MM.1S (cell line): ENCODE data around the gene VWC2.

Experiments
- DNase-seq: peaks from one replicate; pipeline ENCODE4 v3.0.0-alpha.2; 2015
- H2AFZ ChIP-seq: fragments of 300-600 bp; sonication (generic); 2 replicates; pipeline ENCODE4 v1.6.0; 2016; ENCODE audit warnings: antibody characterized with exemption, low read length
- H3F3A ChIP-seq: fragments of 300-600 bp; sonication (generic); 2 replicates; pipeline ENCODE4 v1.6.1; 2016; ENCODE audit warnings: mild to moderate bottlenecking, antibody characterized with exemption, low read length, moderate library complexity, mixed read lengths; ENCODE audit not compliant: insufficient read depth
- H3K27ac ChIP-seq: fragments of 300-600 bp; sonication (generic); 2 replicates; pipeline ENCODE4 v1.5.1; 2016; ENCODE audit warnings: mild to moderate bottlenecking, low read length
- H3K27me3 ChIP-seq: fragments of 300-600 bp; sonication (generic); replicated peaks from 2 replicates; pipeline ENCODE4 v1.6.0; 2016; ENCODE audit warnings: low read length; ENCODE audit not compliant: insufficient read depth
- H3K36me3 ChIP-seq: fragments of 300-600 bp; sonication (generic); replicated peaks from 2 replicates; pipeline ENCODE4 v1.6.1; 2016; ENCODE audit warnings: mild to moderate bottlenecking, low read length, mixed read lengths; ENCODE audit not compliant: insufficient read depth
- H3K4me1 ChIP-seq: fragments of 300-600 bp; sonication (generic); 2 replicates; pipeline ENCODE4 v1.6.1; 2016; ENCODE audit warnings: low read length, mixed read lengths
- H3K4me2 ChIP-seq: fragments of 300-600 bp; sonication (generic); 2 replicates; pipeline ENCODE4 v1.6.0; 2016; ENCODE audit warnings: low read depth, low read length
- H3K4me3 ChIP-seq: fragments of 300-600 bp; sonication (generic); 2 replicates; pipeline ENCODE4 v1.5.1; 2016; ENCODE audit warnings: low read length, mixed read lengths
- H3K79me2 ChIP-seq: fragments of 300-600 bp; sonication (generic); 2 replicates; pipeline ENCODE4 v1.6.1; 2016; ENCODE audit warnings: mixed run types, low read length, mixed read lengths
- H3K9ac ChIP-seq: fragments of 300-600 bp; sonication (generic); 2 replicates; pipeline ENCODE4 v1.6.1; 2016; ENCODE audit warnings: low read length, mixed read lengths
- H3K9me2 ChIP-seq: fragments of 300-600 bp; sonication (generic); replicated peaks from 2 replicates; pipeline ENCODE4 v1.6.1; 2016; ENCODE audit warnings: mild to moderate bottlenecking, low read length, mixed read lengths; ENCODE audit not compliant: insufficient read depth
- H3K9me3 ChIP-seq: fragments of 300-600 bp; sonication (generic); replicated peaks from 2 replicates; pipeline ENCODE4 v1.6.1; 2016; ENCODE audit warnings: mild to moderate bottlenecking, low read length, mixed read lengths; ENCODE audit not compliant: insufficient read depth
- H4K20me1 ChIP-seq: fragments of 300-600 bp; sonication (generic); 2 replicates; pipeline ENCODE4 v1.6.1; 2016; ENCODE audit warnings: mild to moderate bottlenecking, low read length, moderate library complexity, mixed read lengths; ENCODE audit not compliant: insufficient read depth
- CTCF ChIP-seq: fragments of 300-600 bp; sonication (generic); IDR thresholded peaks from 2 replicates; pipeline ENCODE4 v1.5.1; 2016; ENCODE audit warnings: antibody characterized with exemption, low read length, mixed read lengths
- EZH2 ChIP-seq: fragments of 300-600 bp; sonication (generic); optimal IDR thresholded peaks from 2 replicates; pipeline ENCODE3; 2017; ENCODE audit warnings: low read depth, mild to moderate bottlenecking, antibody characterized with exemption, low read length, mixed read lengths
- EZH2phosphoT487 ChIP-seq: fragments of 300-600 bp; sonication (generic); IDR thresholded peaks from 2 replicates; pipeline ENCODE4 v1.6.1; 2018; ENCODE audit warnings: antibody characterized with exemption, low read length

Gene VWC2

GRCh38 chr7:49767719-49768118 is 5.7 kb upstream of the VWC2 start:
- Histone ChIP-seq H2AFZ (no peak overlapping the region; the same call in 1 of the 2 replicates), H3F3A (0 out of 2 replicates have a peak, but pooled peaks cover 4% of the 10 kb centered on the region), H3K79me2 (no peaks in the 10 kb centered on the region), H3K4me3 (no peak overlapping the region), H3K9me2 (no peaks in the 10 kb centered on the region), H3K4me1 (peaks cover 28% of the 10 kb centered on the region), H3K9ac (no peak overlapping the region), H3K36me3 (no peaks in the 10 kb centered on the region), H3K4me2 (peak overlapping the region; percentile 30), H3K27ac (peak overlapping the region; percentile 50; the same call in 1 of the 2 replicates), H4K20me1 (no peaks in the 10 kb centered on the region), H3K27me3 (no peaks in the 10 kb centered on the region), H3K9me3 (no peaks in the 10 kb centered on the region)
- DNase-seq, result peak; percentile 7
- TF ChIP-seq EZH2 (no peak), EZH2phosphoT487 (no peak), CTCF (no peak)

- H3K9me3 ChIP-seq, result no peaks in the 10 kb centered on the region
- H4K20me1 ChIP-seq, result no peaks in the 10 kb centered on the region
- H3K36me3 ChIP-seq, result no peaks in the 10 kb centered on the region
- peaks cover 28% of the 10 kb centered on the region for H3K4me1 ChIP-seq
- no peak overlapping the region for H3K9ac ChIP-seq
- DNase-seq, result no peak
- H3K27me3 ChIP-seq, result no peaks in the 10 kb centered on the region
- no peaks in the 10 kb centered on the region for H3K79me2 ChIP-seq
- H3K27ac ChIP-seq, result no peak overlapping the region
- H2AFZ ChIP-seq, result no peak overlapping the region
- no peak for TF ChIP-seq EZH2
- TF ChIP-seq CTCF, result no peak
- TF ChIP-seq EZH2phosphoT487, result no peak
- H3F3A ChIP-seq, result 0 out of 2 replicates have a peak, but pooled peaks cover 4% of the 10 kb centered on the region
- H3K9me2 ChIP-seq, result no peaks in the 10 kb centered on the region
- no peak overlapping the region for H3K4me3 ChIP-seq
- H3K4me2 ChIP-seq, result no peak overlapping the region
These were observed 5.2 kb upstream of the VWC2 start for GRCh38 chr7:49768254-49768653.

- Histone ChIP-seq H3K9me2 (no peaks in the 10 kb centered on the region), H3K4me3 (no peak overlapping the region), H3K36me3 (no peaks in the 10 kb centered on the region), H3K9me3 (no peaks in the 10 kb centered on the region), H2AFZ (no peak overlapping the region), H3K79me2 (no peaks in the 10 kb centered on the region), H3K9ac (no peak overlapping the region), H3K27me3 (no peaks in the 10 kb centered on the region), H3K4me1 (peaks cover 26% of the 10 kb centered on the region), H3K27ac (no peak overlapping the region), H4K20me1 (no peaks in the 10 kb centered on the region), H3K4me2 (no peak overlapping the region), H3F3A (0 out of 2 replicates have a peak, but pooled peaks cover 4% of the 10 kb centered on the region)
- no peak for DNase-seq
- TF ChIP-seq CTCF, result no peak
- no peak for TF ChIP-seq EZH2phosphoT487
These were observed 4.6 kb upstream of the VWC2 start for GRCh38 chr7:49768835-49769234.
